Subcutaneous adipose tissue (tissue), 4 donors: Measurements from ENCODE around the gene ATXN7L3B. TPM values are rescaled to one million over a fixed set of nuclear protein-coding genes. Genes with fewer than 3 reads are reported as not detected.

Experiments used
- total RNA-seq, 4 donors: library from RNA; depleted of rRNA; stranded (reverse); fragments of >200 nt; gene quantifications; one replicate each; pipeline ENCODE4 v1.1.0, GENCODE V29; 2016
- TF ChIP-seq, protein P1 (sequence below): fragments of 450-650 bp; IDR thresholded peaks from one replicate; pipeline ENCODE4 v1.5.1; 2016; ENCODE audit warnings: low read depth, mild to moderate bottlenecking, control low read depth, antibody characterized with exemption, moderate library complexity

The ATXN7L3B gene
- total RNA-seq, 4 donors from 2014 or later: 12.6 to 17.1 (median 14.5) TPM

DNA sequence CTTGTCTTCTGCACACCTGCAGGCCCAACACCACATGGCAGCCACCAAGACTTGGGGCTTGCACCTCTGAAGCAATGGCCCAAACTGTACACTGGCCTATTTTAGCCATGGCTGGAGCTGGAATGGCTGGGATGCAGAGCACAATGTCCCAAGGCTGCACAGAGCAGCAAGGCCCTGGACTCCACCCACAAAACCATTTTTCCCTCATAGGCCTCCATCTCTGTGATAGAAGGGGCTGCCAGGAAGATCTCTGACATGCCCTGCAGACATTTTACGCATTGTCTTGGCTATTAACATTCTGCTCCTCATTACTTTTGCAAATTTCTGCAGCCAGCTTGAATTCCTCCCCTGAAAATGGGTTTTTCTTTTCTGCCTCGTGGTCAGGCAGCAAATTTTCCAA is 22.1 kb downstream of the ATXN7L3B start:
- TF ChIP-seq, protein P1, sequence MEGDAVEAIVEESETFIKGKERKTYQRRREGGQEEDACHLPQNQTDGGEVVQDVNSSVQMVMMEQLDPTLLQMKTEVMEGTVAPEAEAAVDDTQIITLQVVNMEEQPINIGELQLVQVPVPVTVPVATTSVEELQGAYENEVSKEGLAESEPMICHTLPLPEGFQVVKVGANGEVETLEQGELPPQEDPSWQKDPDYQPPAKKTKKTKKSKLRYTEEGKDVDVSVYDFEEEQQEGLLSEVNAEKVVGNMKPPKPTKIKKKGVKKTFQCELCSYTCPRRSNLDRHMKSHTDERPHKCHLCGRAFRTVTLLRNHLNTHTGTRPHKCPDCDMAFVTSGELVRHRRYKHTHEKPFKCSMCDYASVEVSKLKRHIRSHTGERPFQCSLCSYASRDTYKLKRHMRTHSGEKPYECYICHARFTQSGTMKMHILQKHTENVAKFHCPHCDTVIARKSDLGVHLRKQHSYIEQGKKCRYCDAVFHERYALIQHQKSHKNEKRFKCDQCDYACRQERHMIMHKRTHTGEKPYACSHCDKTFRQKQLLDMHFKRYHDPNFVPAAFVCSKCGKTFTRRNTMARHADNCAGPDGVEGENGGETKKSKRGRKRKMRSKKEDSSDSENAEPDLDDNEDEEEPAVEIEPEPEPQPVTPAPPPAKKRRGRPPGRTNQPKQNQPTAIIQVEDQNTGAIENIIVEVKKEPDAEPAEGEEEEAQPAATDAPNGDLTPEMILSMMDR: no peak

DNA sequence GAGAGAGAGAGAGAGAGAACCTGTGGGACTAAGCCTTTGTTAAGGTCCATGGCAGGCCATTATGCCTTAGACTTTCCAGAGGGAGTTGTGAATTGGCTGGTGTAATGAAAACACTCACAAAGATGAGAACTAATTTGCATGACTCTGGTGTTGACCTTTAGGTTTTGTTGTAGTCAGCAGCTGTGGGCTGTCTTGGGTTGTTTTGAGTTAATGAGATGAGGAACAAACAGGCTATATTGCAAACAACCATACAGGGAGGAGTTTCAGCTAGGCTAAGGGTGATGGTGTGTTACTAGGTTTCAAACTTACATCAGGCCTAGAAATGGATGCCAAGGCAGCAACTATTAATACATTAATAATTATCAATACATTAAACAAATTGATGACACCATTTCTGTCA is 26.3 kb downstream of the ATXN7L3B start:
- TF ChIP-seq, protein P1: no peak

- TF ChIP-seq, protein P1: no peak
These were observed 40.9 kb downstream of the ATXN7L3B start for GRCh38 chr12:74578486-74578885.

- TF ChIP-seq, protein P1: no peak
These were observed 41.8 kb downstream of the ATXN7L3B start for GRCh38 chr12:74579446-74579845.

GRCh38 chr12:74579981-74580380 is 42.3 kb downstream of the ATXN7L3B start:
- TF ChIP-seq, protein P1: no peak

DNA sequence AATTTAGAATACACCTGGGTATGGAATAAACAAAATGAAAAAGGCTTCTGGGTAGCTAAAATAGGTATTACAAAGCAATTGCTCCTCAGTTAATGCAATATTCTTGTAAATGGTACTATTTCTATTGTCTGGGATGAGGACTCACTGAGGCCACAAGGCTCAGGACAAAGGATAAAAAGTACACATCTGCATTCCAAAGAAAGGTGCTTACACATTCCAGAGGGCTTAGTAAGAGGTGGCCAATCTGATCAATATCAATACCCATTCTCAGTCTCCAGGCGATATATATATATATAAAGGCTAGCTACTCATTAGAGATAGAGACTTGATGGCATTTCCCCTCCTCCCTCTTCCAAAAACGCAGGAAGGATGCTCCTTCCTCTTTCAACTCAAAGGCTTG is 43.8 kb downstream of the ATXN7L3B start:
- TF ChIP-seq, protein P1: no peak

GRCh38 chr12:74584483-74585062 is 46.9 kb downstream of the ATXN7L3B start:
- TF ChIP-seq, protein P1: no peak
